HG03280 (cell line): Measurements from ENCODE around the gene C2CD3.
A peak's percentile ranks its signal among the peaks of the same experiment; 100 is the strongest.
"Not testable (repeated sequence)": the region's sequence is repeated elsewhere in the genome, so short reads cannot be mapped to it uniquely, and the experiment has no call there.

Experiments
- ATAC-seq: cut with Tn5 transposase; IDR thresholded peaks from one replicate; pipeline ENCODE4 v1.9.1; 2021; ENCODE audit warnings: mild to moderate bottlenecking, moderate library complexity; ENCODE audit not compliant: unreplicated experiment

Gene C2CD3

DNA sequence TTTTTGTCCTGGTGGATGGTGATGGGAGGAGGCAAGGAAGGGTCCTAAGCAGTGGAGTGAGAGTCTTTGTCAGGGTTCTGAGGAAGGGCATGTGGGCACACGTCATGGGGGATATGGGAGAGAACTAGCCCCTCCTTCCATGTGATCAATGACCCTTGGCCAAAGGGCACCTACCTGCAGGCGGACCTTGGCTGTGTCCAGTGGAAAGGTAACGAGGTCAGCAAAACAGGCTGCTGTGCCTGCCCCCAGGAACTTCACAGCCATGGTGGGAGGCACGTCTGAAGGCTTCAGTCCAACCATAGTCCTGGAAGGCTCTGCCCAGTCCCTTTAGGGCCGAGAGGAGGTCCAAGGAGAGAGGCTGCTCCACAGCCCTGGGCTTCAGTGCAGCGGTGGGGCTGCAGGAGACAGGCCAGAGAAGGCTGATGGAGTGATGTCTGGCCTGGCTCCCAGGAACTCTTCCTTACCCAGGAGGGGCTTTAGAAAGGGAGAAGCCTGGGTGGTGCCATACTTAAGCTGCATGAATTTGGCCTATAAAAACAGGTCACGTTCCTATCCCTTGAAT lies 164.0 kb downstream of the C2CD3 start:
- no peak for ATAC-seq

DNA sequence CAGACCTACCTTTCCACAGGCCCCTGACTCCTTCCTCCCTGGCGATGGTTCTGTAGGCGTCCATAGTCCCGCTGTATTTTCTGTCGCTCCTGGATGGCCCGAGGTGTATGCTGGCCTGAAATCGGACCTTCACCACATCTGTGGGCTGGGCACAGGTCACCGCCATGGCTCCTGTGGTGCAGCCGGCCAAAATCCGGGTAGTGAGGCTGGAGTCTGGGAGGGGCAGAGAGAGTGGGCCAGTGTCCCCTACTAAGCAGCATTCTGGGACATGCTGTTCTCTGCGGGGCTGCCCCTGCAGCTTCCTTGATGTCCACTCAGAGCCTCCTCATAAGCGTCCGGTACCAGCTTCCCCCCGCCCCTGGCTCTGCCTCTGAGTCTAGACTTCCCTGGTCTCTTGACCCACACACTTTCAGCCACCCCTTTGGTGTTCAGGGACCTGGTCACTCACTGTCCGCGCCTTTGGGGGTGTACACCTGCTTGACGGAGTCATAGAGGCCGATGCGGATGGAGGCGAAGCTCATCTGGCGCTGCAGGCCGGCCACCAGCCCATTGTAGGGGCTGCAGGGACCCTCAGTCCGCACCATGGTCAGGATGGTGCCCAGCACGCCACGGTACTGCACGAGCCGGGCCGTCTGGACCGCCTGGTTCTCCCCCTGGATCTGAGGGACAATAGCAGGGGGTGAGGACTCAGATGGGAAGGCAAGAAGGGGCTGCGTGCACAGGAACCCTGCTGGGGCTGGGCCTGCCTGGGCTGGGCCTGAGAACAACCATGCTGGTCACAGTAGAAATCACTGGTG lies 164.9 kb downstream of the C2CD3 start:
- no peak for ATAC-seq

DNA sequence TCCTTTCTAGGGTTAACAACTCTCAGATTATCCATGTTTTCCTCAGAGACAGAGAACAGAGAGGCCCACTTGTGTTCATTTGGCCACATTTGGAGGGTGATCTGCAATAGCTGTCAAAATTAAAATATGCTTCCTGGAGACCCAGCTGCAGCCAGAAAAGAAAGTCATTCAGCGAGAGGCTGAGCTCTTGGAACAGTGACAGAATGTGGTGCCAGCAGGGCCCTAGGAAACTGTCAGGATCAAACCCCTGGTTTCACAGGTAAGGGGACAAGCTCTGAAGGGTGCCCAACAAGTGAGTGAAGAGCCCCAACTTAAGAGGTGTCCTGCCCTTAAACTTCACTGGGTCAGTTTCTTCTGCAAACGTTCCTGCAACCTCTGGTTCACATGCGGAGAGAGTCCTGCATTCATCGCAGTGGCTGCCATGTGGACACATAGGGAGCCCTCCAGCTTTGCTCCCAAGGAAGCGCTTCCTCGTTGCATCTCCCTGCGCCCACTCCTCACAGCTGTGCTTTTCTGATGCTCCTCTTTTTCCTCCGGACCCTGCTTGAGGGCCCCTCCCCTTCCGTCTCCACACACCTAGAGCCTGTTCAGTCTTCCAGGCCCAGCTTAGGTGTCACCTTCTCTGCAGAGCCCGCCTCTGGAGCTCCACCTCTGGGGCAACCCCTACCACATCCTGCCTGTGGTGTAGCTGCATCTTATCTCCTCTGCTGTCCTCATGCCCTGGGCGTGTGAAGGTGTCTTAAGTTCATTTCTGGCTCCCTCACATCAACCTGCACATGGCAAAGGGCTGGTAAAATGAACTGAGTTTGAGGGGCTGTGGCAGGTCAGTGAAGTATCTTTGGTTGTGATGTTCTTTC lies 165.8 kb downstream of the C2CD3 start:
- no peak for ATAC-seq

DNA sequence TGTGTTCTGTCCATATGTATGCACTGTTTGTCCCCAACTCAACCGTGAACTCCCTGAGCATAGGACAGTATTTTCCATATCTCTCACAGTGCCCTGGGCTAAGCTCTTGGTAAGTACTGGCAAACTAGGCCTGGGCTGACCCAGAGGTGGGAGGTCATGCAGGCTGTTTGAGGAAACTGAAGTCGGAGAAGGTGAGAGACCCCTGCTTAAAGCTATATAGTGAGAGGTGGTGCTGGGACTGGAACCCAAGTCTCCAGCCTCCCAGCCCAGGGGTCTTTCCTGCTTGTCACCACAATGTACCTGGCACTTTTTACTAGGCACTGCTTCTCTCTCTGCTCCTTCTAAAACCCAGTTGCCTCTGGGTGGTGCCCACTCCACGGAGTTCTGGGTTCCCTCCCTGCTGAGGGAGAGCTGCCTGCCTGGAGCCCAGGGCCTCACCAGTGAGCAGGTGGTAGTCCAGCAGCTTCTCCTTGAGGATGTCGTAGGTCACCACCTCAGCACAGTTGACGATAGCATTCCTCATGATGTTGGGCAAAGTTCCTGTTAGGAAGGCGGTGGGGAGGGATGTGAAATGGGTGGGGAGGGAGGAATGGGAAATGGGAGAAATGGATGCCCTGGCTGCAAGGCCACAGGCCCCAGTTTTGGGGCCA lies 166.6 kb downstream of the C2CD3 start:
- ATAC-seq, result no peak

DNA sequence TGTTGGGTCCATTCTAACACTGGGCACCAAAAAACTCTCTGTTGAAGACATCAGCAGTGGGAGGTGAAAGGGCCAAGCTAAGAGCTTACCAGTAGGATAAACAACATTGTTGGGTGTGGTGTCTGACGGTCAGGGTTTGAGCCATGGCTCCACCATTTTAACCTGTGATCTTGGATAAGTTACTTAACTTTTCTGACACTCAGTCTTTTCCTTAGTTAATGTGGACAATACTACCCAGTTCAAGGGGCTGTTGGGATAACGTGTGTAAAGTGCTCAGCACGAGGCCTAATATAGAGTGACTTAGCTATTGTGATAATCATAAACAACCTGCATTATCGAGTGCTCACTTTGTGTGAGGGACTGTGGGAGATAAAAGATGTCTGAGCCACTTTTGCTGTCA lies 168.0 kb downstream of the C2CD3 start:
- no peak for ATAC-seq

DNA sequence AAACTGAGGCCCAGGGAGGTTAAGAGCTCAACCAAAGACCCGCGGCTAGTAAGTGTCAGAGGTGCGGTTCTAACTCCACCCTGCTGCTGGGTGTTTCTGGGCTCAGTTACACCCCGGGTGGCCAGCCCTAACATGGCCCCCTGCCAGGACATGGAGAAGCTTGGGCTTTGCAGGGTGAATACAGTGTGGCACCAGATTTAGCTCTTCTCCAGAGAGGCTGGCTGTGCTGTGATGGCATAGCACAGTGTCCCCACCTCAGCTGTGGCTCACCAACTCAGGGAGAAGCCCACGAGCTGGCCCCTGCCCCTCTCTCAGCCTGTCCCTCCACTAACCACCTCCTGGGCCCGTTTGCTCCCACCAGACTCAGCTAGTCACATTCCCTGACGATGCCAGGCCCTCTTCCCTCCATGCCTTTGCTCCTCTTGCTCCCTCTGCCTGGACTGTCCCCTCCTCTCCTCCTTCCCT lies 168.9 kb downstream of the C2CD3 start:
- ATAC-seq, result no peak

DNA sequence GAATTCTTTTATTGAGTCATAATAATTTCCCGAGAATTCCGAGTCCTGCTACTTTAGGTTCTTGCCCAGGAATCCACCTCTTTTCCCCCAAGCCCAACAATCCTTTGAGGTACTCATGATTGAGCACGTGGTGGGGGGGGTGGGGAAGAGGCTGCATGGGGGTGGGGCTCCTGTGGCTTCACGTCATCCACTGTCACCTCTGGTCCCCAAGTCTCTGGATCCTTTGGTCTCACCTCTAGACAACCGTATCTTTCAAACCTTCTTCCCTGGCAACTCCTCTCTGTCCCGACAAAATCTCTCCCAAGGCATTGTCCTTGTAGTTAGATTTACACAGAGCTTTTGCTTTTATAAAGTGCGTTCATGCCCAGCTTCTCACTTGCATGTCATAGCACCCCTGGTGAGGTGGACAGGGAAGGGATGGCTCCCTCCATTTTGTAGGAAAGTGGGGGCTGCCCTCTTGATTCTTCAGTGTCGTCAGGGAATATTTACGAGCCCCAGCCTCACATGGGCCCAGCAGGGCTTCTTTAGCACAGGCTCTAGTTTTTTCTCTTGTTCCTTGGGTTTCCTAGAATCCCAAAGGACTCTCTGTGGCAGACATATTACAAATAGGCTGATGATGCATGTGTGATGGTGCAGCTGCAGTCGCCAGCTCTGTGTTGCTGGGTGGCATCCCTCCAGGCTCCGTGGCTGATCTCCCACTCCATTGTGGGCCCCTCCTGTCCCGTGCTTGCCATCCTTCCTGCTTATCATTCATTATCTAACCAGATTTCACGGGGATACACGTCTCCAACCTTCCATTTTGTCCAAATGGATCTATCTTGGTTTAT lies 170.3 kb downstream of the C2CD3 start:
- ATAC-seq, result no peak

DNA sequence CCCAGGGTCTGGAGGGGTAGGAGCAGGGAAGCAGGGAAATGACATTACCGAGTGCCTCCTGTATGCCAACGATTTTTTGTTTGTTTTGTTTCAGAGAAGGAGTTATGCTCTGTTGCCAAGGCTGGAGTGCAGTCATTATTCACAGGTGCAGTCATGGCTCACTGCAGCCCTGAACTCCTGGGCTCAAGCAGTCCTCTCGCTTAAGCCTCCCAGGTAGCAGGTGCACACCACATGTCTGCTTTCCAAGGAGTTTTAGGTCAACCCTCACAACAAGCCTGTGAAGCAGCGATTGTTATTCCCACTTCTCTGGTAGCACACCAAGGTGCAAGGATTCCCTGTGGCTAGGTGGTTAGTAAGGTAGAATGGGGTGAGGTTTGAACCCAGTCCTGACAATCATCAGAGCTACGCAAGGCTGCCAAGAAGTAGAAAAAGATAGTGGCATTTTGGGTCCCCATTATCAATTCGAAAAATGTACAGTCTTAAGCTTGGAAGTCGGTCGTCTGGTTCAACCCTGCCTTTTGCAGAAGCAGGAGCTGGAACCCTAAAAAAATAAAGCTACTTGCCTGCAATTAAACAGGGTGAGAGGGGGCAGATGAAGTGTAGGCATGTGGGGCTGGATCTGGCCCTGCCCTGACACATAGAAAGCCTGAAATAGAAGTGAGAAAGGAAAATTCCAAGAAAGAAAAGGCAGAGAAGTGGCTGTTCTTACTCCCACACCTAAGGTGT lies 171.1 kb downstream of the C2CD3 start:
- no peak for ATAC-seq

DNA sequence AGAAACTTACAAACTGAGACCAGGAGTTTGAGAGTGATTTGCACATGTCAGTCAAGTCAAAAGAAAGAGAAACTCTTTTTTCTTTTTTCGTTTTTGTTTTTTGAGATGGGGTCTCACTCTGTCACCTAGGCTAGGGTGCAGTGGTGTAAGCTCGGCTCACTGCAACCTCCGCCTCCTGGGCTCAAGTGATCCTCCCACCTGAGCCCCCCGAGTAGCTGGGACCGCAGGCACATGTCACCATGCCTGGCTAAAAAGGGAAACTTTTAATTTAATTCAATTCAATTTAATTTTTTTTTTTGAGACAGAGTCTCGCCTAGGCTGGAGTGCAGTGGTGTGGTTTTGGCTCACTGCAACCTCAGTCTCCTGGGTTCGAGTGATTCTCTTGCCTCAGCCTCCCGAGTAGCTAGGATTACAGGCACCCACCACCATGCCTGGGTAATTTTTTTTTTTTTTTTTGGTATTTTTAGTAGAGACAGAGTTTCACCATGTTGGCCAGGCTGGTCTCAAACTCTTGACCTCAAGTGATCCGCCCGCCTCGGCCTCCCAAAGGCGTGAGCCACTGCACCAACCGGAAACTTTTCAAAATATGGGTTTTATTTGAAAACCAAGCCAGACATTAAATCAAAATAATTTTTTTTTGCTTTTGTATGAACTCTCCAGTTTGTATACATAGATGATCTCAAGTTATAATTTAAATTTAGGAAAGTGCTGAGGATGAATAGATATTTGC lies 171.8 kb downstream of the C2CD3 start:
- no peak for ATAC-seq

DNA sequence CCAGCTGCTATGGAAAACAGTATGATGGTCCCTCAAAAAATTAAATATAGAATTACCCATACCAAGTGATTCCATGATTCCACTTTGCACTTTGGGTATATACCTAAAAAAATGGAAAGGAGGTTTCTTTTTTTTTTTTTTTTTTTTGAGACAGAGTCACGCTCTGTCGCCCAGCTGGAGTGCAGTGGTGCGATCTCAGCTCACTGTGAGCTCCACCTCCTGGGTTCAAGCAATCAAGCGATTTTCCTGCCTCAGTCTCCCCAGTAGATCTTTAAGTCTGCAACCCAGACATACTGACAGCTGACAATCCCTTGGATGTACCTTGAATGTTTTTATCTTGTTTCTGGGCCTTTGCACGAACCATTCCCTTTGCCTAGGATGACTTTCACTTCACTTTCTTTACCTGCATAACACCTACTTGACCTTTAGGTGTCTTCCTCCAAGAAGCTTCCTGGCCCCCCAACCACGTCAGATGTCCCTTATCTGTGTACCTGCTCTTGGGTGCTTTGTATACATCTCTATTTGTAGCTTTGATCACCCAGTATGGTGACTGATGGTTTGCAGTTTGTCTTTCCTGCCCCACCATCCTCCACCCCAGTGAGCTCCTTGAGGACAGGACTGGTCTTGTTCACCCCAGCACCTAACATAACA lies 173.6 kb downstream of the C2CD3 start:
- ATAC-seq, result no peak

DNA sequence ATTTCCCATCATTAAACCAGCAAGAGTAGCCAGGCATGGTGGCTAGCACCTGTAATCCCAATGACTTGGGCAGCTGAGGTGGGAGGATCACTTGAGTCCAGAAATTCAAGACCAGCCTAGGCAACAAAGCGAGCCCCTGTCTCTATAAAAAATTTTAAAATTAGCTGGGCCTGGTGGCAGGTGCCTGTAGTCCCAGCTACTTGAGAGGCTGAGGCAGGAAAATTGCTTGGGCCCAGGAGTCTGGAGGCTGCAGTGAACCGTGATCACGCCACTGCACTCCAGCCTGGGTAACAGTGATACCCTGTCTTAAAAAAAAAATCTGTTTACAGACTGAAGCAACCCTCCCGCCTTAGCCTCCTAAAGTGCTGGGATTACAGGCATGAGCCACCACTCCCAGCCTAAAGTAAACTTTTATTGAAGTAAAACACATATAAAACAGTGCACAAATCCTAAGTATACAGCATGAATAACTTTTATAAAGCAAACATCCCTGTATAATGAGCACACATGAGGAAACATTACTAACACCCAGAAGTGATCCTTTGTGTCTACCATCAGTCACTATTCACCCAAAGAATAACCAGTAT lies 174.5 kb downstream of the C2CD3 start:
- ATAC-seq, result no peak

DNA sequence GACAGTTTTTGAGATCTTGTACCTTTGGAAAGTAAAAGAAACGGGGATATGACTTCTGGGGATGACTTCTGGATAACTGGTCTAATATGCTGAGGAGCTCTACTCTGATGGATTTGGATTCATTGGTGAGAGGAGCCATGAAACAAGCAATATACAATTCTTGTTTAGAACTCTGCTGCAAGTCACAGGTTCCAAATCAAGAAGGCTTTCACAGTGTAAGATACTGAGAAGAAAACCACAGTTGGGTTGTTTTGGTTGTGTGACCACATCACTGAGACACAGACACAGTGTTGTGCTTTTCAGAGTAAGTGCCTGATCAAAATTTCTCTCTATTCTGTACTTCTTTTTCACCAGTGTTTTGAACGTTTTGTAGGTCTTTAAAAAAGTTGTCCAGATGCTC lies 175.1 kb downstream of the C2CD3 start:
- ATAC-seq, result peak; percentile 53

DNA sequence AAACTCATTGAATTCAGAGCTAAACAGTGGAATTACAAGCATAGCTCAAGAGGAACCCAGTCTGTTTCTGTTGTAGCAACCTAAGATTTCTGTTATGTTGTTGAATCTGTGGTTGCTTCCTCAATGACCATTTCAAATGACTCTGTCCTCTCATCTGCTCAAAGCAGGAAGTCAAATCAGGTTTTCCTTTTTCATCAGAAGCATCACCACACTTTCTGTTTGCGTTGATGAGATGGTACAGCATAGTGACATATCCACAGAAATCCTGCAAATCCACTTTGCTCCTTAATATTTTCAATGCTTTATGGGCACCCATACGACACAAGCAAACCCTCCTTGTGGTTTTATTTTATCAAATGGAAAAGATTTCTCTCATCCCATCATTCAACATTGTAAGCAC lies 175.6 kb downstream of the C2CD3 start:
- ATAC-seq, result peak; percentile 54

DNA sequence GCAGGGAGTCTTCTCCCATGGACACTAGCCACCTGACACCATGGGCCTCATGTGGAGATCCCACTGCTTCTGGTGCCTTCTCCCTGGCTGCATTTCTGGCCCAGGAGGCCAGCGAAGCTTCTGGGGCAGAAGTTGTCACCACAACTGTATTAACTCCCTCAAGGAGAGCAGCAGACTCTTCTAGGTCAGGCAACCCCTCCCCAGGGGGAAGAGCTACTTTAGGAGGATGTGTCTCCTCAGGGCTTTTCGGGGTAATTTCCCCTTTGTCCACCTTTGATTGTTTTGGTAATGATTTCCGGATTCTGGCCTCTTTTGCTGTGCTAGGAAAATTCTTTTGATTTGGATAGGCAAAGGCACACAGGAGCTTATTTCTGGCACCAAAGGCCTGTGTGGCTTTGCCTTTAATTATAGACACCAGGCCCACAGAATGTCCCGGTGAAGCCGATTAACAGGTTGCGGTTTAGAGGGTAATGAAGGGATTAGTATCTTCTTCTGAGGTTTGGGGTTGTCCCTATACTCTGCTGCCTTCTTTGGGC lies 179.3 kb downstream of the C2CD3 start:
- no peak for ATAC-seq

DNA sequence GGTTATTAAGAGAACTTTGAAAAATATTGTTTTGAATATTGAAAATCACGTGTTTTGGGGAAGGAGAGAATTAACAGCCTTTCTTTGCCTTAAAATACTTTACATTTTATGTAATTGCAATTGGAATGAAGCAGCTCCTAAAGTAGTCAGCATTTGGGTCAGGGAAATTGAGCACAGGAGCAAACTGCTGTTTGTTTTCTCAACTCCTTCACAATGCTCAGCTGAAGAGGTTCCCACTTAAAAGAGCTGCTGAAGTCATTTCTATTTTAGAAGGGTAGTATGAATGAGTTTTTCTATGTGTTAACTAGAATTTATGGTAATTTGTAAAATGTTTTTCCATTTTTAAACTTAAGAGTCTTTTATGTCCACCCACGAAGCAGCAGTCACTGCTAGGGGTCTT lies 180.1 kb downstream of the C2CD3 start:
- ATAC-seq, result no peak

DNA sequence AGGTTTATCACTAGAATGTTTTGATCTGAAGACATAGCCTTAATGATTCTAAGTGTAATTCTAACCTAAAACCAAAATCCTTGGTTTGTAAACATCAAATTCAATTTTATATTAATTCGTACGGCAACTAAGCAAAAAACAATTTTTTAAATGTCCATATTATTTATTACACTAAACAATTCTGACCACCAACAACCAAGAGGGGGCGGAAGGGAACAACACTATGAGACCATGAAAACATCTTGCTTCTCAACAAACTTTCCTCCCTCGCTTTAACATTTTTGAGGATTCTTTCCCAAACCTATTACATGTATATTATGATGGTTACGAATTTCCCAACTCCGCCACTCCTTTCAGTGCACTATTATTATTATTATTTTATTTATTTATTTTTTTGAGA lies 181.6 kb downstream of the C2CD3 start:
- no peak for ATAC-seq

DNA sequence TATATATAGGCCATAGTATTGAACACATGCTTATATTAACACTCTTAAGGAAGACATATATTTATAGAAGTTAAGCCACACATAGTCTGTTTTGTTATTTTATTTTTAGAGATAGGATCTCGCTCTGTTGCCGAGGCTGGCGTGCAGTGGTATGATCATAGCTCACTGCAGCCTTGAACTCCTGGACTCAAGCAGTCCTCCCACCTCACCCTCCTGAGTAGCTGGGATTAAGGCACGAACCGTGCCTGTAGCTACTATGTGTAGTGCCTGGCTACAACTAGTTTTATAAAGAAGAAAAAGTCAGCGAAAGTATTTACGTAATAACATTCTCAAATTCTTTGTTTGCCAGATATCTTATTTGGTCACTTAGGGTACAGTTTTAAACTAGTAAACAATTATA lies 182.6 kb downstream of the C2CD3 start:
- ATAC-seq, result no peak

DNA sequence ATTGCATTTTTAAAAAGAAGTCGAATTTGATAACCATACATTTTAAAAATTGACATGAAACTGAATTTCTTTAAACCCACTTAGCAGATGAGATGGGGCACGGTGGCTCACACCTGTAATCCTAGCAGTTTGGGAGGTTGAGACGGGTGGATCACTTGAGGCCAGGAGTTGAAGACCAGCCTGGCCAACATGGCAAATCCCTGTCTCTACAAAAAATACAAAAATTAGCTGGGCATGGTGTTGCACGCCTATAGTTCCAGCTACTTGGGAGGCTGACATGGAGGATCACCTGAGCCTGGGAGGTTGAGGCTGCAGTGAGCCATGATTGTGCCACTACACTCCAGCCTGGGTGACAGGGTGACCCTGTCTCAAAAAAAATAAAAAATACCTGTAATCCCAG lies 185.1 kb downstream of the C2CD3 start:
- ATAC-seq, result not testable (repeated sequence)
